CMK (cell line): ENCODE measurements around the gene ERG28.

Source experiments
- DNase-seq: peaks from one replicate; pipeline ENCODE4 v3.0.0-alpha.2; 2010; ENCODE audit warnings: low read depth

ERG28 gene

DNA sequence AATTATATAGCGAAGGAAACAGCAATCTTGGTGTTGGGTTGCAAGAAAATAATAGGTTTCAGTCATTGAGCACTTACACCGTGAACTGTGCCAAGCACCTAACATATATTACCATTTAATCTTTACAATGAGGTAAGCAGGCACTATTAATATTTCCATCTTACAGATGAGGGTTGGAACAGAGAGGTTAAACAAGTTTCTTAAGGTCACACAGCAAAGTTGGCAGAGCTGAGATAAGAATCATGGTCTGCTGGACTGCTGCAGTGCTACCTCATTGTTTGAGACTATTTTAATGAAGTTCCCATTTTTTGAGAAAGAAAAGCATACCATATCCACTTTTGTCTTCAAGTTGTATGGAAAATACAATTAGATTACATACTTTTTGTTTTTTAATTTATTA is 1.7 kb downstream of the ERG28 start:
- DNase-seq, result no peak

GRCh38 chr14:75657331-75657730 is 3.3 kb downstream of the ERG28 start:
- no peak for DNase-seq

DNA sequence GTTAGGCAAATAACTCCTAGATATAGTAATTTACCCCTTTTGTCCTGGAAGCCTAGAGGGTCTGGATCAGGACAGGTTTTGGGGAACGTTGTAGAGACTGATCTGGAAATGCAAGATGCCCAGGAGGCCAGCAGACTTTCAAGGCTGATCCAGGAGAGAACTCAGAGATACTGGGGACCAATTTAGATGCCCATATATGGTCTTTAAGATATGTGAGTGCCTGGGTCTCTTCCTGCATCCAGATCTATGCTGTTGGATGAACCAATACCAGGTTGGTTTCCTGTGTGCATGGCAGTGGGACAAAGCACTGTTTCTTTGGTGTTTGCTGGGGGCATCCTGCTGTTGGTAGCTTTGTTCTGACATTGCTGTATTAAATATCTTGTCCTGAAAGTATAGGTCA is 5.4 kb downstream of the ERG28 start:
- no peak for DNase-seq

- peak; percentile 21 for DNase-seq
These were observed 6.4 kb downstream of the ERG28 start for GRCh38 chr14:75654127-75654732.

DNA sequence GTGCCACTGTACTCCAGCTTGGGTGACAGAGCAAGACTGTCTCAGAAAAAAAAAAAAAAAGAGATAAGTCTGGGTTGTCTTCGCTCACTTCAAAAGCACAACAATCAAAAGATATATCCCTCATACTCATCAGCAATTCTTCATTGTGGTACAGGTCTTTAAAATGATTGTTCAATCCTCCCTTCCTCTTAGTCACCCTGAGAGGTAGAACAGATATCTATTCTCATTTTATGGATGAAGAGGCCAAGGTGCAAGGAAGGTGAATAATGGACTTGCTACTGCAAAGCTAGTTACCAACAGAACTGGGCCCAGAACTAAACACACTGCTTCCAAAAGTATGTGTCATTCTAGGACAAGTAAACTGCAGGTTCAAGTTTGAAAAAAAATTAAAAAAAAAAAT is 7.1 kb downstream of the ERG28 start:
- no peak for DNase-seq

- no peak for DNase-seq
These were observed 10.2 kb downstream of the ERG28 start for GRCh38 chr14:75650253-75651058.

- DNase-seq, result no peak
These were observed 10.9 kb downstream of the ERG28 start for GRCh38 chr14:75649773-75650172.

- DNase-seq, result no peak
These were observed 11.3 kb downstream of the ERG28 start for GRCh38 chr14:75649337-75649736.

- no peak for DNase-seq
These were observed 12.4 kb downstream of the ERG28 start for GRCh38 chr14:75648066-75648838.

- DNase-seq, result no peak
These were observed 13.0 kb downstream of the ERG28 start for GRCh38 chr14:75647640-75648039.

- DNase-seq, result no peak
These were observed 13.9 kb downstream of the ERG28 start for GRCh38 chr14:75646762-75647161.

DNA sequence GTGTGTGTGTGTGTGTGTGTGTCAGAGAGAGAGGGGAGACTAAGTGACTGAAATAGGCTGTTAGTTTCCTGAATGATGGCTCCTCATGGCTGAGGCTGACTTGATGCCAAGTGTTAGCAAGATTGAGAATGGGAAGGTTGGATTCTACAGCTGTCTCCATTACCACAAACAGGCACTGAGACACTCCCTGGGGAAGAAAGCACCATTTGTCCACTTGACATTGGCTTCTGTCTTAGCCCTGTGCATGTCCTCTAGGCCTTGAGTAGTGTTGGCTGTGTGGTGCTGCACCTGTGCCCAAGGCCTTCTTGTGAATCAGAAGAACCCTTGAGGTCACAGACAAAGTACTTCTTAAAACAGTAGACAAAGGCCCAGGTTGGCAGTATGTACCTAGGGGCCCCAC is 15.6 kb downstream of the ERG28 start:
- no peak for DNase-seq

DNA sequence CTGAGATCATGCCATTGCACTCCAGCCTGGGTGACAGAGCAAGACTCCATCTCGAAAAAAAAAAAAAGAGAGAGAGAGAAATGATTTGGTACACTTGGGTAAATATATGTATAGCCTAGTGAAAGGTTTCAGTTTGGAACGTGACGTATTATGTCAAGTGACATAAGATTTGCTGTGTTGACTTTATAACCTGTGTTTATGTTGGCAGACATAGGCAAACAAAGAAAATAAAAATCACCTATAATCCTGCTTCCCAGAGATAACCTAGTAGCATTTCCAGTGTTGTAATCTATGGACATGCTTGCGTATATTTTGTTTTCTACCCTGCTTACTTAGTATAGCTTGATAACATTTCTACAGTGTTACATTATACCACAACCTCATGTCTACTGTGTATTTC is 16.7 kb downstream of the ERG28 start:
- DNase-seq, result no peak

DNA sequence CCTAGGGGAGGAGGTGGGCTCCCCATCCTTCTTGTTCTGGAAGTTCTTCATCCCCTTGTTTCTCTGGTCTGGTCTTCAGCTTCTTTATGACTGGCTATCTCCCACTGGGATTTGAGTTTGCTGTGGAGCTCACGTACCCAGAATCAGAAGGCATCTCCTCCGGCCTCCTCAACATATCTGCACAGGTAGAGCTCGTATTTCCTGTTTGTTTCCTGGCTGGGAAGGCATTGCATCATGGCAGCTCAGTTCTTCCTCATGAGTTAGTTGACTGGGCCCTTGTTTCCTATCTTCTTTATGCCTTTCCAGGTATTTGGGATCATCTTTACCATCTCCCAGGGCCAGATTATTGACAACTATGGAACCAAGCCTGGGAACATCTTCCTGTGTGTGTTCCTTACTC is 19.8 kb downstream of the ERG28 start:
- DNase-seq, result no peak

DNA sequence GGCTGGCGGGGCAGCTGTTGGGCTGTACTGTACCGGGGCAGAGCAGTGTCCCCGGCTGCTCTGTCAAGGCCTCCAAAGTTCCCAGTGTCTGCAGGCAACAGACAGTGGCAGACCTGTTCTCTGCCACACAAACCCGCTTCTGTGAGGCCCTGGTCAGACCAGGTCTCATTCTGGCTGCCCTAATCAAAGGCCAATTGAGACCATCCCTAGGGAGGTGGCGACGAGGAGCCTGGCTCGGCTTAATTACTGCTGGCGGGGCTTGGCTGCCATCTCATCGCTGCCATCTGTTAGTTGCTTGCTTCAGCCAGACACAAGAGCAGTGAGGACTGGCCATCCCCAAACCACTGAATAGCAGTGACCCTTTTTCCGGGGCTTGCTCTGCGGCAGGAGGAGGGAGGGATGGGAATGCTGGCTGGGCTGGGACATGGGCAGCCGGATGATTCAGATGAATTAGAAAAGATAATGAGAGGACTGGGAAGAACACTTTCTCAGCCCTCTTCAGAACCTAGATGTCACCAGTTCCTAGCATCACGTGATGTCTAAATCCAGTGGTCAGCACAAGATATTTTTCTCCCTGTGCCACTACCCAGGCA is 24.5 kb downstream of the ERG28 start:
- no peak for DNase-seq

- DNase-seq, result no peak
These were observed 25.8 kb downstream of the ERG28 start for GRCh38 chr14:75634848-75635247.

- DNase-seq, result no peak
These were observed 29.2 kb downstream of the ERG28 start for GRCh38 chr14:75631453-75631831.

- no peak for DNase-seq
These were observed 29.8 kb downstream of the ERG28 start for GRCh38 chr14:75630695-75631452.

DNA sequence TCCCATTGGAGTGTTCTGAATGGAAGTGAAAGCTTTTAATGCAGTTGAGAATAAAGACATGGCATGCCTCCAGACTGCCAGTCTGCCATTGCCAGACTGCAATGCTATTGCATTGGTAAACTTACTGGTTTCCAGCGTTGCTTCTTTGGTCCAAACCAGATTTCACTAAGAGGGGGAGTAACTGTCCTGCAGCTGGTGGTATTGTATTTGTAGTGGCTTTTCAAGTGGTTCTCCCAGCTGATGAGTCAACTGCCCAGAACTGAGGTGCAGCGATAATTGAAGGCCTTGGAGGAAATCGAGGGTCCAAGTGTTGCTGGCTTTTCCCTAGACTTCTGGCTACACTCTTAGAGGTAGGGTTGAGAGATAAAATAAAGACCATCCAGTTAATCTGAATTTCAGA is 31.9 kb downstream of the ERG28 start:
- DNase-seq, result no peak

GRCh38 chr14:75627406-75627805 is 33.3 kb downstream of the ERG28 start:
- no peak for DNase-seq

DNA sequence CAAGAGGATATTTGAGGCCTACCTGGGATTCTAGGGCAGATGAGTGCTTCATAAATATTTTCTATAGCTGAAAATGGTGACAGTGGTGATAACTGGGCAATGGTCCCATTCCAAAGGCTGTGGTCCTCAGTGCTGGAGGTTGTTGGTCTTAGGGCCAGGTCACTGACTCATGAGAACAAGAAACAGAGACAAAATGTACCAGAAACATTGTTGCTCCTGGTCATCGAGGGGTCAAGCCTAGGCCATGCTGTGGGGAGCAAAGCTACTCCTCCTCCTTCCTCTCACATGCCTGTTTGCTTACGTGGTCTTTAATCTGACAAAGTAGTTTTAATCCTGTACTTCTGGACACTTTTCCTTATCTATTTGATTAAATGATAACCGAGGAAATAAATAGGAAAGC is 33.8 kb downstream of the ERG28 start:
- DNase-seq, result no peak

GRCh38 chr14:75626396-75626795 is 34.3 kb downstream of the ERG28 start:
- DNase-seq, result no peak
